ENCODE measurements around the gene CSTPP1.

DNA sequence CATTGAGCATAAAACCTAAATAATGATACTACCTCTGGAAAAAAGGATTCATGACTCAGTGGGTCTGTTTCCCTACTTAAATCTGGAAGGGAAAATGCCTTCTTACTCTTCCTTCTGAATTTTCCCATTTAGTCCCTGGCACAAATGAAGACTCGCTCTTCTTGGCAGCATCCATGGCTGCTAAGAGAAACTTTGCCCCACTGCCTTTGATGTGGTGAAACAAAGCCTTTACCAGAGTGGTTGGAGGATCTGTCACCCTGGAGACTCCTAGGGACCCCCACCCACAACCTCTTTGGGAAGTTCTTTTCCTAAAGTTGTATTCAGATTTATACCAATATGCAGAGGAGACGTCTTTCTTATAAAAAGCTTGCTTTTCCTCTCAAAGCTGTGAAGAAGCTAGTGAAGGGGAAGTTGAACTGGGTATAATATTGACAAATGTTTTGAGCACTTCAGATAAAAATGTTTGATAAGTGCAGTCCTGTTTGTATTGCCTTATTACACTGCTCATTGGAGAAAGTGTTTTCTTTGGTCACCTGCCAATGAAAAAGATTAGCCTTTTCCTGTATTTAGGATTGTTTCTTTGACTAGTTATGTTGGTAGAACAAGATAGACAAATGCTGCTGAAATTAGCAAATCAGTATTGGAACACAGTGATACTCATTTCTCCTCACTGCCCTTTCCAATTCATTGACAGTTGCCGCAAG is 162.8 kb downstream of the CSTPP1 start:
- no peak for TF ChIP-seq CTCF (IDR thresholded peaks at IDR 0.05; ENCODE audit: insufficient read depth, low read length)
- no peak for TF ChIP-seq POLR2AphosphoS5 (IDR thresholded peaks at IDR 0.05; ENCODE audit: low read depth)

Data from HL-60 (cell line).